GM12891 (cell line): ENCODE measurements around the gene MYCBP2.

Experiments
- POLR2A ChIP-seq: IDR thresholded peaks from 2 replicates; pipeline ENCODE4 v1.6.1; 2011; ENCODE audit warnings: low read depth, low read length, control low read depth
- POLR2AphosphoS5 ChIP-seq: IDR thresholded peaks from 2 replicates; pipeline ENCODE4 v1.6.1; 2011; ENCODE audit warnings: low read depth, low read length, control low read depth

- TF ChIP-seq POLR2A, result no peak
- no peak for TF ChIP-seq POLR2AphosphoS5
These were observed 271.7 kb downstream of the MYCBP2 start for GRCh38 chr13:77055158-77055557.
